Hepatic stellate cell (primary cell): Measurements from ENCODE around the gene WDR4.
A peak's percentile ranks its signal among the peaks of the same experiment; 100 is the strongest.
"Not testable (repeated sequence)": the region's sequence is repeated elsewhere in the genome, so short reads cannot be mapped to it uniquely, and the experiment has no call there.

Experiments
- DNase-seq: peaks from one replicate; pipeline ENCODE4 v3.0.0; 2011; ENCODE audit warnings: low spot score

WDR4 gene

DNA sequence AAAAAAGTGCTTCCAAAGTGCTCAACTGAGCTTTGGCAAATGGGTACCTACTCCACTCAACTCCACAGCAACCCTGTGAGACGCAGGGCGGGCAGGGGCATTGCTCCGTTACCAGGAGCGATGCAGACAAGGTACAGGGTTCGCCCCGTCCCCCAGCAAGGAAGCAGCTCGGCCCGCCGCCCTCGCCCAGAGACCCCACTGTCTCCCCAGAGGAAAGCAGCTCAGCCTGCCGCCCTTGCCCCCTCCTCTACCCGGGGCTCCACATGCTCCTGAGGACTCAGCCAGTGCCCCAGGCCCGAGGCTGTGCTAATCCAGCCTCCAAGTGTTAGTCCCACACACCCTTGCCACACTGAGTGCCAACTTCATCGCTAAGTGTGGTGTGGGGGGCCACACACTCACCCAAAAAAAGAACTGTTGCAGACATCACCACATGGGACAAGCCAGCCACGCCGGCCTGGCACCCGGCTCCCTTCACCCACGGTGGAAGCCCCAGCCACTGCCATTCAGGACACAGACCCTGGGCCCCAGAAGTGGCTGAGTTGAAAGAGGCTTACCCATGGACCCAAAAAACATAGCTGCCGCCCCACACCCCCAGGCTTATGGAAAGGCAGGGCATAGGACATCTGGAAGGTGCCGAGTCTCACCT, 26.3 kb downstream of the WDR4 start:
- DNase-seq = no peak

DNA sequence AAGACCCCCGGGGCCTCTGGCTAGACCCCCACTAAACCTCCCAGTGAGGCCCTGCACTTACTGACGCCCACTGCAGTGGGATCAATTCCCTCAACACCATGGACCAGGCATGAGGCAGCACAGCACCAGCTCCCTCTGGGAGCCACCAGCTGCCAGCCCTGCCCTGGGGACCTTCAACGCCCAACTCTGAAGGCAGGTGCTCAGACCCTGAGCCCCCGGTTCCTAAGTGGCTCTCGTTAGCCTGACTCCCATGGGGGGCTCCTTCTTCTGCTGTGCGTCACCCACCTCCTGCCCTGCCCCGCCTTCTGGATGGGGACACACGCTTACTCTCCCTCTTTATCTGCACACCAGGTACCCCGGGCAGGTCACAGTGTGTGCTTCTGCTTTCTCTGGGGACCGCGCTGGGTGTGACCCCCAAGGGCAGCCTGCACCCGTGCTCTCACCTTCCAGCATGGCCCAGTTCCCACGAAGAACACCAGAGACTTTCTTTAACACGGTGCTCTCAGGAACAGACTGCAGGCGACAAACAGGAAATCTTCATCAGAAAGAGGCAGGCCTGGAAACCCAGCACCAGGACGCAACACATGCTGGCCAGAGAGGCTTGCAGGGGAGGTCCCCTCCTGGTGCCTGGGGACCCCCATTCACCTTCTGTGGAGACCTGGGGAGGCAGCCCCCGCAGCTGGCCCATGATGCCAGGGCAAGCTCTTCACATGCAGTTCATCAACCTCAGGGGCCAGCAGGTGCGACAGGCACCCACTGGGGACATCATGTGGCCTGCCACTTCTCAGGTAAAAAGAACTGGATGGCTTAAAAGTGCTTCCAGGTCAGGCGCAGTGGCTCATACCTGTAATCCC, 27.3 kb downstream of the WDR4 start:
- no peak for DNase-seq

DNA sequence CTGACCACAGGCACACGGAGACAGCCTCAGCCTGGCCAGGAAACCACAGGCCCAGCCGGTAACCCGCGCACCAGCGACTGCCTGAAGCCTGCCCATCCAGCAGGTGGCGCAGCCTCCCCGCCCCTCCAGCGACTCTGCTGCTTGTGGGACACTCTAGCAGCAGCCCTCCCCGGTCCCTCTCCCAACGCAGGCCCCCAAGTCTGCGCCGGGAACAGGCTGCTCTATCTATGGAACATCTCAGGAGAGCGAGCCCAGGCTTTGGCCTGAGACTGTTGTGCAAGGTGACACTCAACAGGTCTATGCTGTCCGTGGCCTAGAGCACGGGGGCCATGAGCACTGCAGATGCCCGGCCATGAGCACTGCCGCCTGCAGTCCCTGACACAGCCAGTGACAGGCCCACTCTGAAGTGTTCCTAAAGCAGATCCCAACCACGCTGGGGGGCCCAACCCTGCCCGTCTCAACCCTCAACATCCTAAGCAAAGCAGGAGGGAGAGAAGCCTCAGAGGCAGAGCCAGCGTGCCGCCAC, 28.4 kb downstream of the WDR4 start:
- DNase-seq = peak; percentile 30

DNA sequence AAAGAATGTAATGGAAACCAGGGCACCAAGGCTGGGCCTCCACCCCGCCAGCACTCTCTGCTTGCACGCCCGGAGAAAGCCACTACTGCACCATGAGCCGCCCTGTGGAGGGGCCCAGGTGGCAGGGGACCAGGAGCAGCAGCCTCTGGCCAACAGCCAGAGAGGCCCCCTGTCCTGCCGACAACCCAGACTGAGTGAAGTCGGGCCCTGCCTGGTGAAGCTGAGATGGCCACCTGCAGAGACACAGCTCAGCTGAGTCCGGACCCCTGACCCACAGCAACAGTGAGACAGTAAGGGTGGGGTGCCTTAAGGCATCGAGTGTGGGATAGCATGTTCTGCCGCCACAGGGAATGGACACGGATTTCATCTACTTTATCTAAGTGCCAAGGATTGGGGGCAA, 28.9 kb downstream of the WDR4 start:
- DNase-seq = no peak

DNA sequence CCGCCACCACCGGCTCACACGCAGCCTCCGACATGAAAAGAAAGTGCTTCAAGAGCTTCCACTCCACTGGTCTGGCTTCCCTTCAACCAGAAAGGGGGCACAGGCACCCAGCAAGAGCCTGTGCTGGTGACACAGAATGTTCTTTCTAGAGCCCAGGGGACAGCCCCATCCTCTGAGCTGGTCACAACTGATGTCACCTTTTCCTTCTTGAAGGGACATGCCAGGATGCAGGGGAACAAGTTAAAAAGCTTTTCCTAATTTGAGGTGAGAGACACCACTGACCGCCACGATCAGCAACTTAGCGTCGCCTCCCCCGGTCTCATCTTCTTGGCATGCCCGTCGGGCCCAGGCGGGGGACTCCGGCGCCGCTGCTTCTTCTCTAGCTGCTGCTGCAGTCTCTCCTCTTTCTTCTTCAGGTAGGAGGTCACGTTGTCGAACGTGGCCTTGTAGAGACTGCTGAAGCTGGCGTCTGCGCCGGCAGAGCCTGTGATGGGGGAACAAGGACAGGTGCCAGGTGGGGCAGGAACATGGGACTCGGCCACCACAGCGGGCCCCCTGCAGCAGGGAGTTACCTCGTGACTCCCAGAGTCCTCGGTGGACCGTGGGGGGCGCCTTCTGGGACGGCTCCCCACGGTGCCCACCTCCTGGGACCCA, 29.5 kb downstream of the WDR4 start:
- no peak for DNase-seq

DNA sequence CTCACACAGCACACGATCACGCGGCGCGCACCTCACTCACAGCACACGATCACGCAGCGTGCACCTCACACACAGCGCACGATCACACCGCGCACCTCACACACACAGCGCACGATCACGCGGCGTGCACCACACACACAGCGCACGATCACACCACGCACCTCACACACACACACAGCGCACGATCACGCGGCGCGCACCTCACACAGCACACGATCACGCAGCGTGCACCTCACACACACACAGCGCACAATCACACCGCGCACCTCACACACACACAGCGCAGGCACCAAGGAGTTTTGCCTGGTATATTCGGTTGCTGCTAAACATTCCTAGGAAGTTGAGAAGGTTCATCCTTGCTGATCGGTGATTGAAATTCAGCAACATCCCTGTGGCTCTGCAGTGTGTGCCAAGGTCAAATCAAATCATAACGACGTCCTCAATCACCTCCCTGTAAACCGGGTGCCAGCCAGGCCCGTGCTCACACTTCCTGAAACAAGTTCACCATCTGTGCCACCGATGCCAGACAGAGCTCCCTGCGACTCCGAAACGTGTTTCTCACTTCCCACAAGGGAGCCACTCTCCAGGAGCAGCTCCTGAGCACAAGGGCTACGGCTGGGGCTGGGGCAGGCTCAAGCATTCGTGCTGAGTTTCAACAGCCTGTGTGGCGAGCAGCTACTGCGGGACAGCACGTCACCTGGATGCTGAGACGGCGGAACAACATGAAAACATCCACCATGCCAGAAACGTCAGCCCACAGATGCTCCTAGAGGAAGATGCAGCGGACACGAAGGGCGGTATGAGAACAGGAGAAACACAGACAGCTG, 30.2 kb downstream of the WDR4 start:
- DNase-seq = no peak

DNA sequence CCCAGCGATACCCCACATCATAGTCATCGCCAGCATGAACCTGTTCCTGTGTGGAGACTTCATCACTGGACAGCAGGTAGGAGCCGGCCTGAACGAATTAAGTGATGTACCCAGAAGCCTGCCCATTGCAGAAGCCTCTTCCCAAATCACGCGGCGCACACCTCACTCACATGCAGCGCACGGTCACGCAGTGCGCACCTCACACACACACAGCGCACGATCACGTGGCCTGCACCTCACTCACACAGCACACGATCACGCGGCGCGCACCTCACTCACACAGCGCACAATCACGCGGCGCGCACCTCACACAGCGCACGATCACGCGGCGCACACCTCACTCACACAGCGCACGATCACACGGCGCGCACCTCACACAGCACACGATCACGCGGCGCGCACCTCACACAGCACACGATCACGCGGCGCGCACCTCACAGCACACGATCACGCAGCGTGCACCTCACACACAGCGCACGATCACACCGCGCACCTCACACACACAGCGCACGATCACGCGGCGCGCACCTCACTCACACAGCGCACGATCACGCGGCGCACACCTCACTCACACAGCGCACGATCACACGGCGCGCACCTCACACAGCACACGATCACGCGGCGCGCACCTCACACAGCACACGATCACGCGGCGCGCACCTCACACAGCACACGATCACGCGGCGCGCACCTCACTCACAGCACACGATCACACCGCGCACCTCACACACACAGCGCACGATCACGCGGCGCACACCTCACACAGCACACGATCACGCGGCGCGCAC, 31.0 kb downstream of the WDR4 start:
- DNase-seq = not testable (repeated sequence)

DNA sequence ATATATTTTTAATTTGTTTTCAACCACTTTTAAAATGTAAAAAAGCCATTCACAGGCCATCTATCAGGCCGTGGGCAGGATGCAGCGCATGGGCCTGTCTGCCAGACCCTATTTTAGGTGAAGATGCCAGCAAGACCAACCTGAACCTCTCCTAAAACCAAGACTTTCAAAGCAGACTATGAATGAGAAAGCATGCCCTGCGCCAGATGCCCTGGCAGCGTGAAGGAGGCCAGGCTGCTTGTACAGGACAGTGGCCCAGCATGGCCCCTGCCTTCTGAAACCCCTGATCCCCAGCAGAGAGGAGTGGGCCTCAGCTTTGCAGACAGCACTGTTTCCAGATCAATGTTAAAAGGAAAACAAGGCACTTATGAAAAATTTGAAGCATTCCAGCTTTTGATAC, 31.6 kb downstream of the WDR4 start:
- DNase-seq = no peak

DNA sequence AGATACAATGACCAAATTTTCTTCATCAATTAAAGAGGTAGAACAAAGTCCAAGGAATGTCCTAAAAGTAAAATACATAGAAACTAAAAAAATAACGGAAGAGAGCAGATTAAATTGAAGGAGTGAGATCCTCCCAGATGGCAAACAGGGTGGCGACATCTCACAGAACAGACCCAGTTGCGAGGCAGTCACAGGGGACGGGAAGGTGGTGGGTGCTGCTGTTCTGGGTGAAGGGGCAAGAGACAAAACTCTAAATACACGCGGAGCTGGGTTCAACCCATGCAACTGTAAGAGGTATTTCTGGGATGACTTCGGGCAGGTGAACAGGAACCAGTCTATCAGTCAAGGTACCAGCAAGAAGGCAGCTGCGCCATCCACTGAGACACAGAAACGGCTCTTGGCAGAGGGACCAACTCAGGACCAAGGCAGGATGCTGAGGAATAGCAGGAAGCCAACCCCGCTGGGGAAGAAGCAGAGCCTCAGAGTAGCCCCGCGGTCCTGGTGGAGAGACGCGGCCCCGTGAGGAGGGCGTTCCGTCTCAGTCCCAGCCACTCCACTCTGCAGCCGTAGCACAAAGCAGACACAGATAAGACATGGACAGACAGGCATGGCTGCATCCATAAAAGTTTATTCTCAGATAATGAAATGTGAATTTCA, 32.2 kb downstream of the WDR4 start:
- no peak for DNase-seq

DNA sequence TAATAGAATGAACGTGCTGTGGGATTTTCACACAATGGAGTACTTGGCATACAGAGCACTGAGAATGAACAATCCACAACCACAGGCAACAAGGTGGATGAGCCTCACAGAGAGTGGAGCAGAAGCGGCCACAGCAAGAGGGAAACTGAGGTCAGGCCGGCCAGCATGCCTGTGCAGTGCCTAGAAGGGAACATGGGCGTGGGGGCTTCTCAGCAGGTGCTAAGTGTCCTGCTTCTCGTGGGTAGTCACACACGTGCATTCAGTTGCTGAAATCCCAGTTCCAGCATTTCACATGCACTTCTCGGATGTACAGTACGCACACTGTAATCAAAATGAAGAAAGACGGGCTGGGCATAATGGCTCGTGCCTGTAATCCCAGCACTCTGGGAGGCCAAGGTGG, 33.1 kb downstream of the WDR4 start:
- no peak for DNase-seq

DNA sequence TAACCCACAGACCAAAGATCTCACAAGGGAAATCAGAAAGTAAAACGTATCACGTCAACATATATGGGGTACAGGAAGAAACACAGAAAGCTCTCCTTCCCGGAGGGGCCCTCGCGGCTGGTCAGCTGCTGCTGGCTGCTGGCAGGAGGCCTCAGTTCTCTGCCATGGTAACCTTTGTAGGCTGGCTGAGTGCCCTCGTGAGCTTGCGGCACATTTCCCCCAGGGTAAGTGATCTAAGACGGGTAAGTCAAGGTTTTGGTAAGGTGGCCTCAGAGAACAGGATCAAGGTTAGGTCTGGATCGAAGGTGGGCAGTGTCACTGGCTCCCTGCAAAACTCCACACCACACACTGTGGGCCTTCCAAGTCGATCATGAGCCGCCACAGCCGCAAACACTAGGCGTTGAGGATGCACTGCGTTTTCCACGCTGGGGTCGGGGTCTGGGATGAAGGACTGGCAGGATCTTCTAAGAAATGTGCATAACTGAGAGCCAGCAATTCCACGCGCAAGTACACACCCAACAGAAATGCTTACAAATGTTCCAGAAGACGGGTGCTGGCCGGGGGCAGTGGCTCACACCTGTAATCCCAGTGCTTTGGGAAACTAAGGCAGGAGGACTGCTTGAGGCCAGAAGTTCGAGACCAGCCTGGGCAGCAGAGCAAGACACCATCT, 33.9 kb downstream of the WDR4 start:
- no peak for DNase-seq

DNA sequence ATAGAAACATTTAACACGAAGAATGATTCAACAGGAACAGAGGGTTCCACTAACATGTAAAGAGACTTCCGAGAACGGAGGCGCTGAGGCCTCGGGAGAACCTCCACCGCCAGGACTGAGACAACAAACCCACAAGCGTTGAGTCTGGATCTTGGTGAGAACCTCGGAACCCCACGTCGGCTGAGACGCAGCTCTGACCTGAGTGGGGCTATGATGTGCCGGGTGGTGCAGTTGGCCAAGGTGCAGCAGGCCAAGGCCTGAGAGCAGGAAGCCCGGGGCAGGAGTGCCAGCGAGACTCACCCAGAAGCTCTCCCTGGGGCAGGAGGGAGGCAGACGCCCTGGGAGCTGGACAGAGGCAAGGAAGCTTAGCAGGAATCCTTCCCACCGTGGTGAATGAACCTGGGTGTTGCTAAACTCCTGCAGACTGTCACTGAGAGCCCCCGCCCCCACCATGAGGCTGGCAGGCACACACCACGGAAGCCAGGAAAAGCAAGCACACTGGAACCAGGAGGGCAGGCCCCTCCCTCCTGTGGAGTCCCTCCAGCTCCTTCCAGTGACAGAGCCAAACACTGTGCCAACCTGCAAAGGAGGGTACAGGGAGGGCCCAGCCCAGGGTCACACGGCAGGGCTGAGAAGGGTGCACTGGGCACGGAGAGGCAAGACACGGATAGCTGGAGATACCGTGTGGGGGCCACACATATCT, 34.8 kb downstream of the WDR4 start:
- no peak for DNase-seq

DNA sequence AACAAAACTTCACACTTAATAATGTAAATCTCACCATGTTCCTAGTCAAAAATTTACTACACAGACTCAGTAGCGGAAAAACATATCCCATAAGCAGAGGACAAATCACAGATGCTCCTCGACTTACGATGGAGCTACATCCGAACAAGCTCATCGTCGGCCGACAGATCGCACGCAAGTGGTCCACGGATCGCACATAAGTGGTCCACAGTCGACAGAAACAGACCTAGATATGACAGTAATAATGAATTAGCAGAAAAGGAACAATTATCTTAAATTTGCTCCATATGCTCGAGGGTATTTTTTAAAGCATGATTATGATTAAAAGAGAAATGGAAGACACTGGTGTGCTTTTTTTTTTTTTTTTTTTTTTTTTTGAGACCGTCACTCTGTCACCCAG, 36.3 kb downstream of the WDR4 start:
- no peak for DNase-seq

DNA sequence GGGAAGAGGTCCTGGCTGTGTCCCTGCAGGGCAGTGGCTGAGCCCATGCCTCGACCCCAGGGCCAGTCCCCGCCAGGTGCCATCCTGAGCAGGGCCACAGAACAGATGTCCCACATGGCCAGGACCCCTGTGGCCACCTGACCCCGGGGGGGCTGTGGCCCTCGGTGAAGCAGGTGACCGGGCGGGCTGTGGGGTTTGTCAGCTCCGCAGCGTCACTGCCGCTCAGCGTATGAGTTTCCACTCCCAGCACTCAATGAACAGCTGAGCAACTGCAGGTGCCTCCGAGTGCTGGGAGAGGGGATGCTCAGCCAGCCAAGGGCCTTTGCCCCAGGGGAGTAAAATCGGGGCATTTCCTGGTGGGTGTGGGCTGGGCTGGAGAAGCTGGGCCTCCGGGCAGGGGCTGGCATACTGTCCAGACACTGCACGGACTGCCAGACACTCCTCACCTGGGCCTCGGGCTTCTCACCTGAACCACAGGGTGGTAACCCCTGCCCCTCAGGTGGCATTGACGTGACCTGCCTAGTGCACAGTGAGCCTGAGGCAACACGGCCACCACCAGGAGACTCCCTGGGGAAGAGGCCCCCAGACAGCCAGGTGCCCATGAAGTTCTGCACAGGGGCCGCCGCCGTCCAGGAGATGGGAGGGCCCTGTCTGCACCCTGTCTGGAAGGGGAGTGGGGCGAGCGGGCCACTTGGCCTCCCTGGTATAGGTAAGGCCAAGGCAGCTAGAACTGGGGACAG, 37.3 kb downstream of the WDR4 start:
- not testable (repeated sequence) for DNase-seq

DNA sequence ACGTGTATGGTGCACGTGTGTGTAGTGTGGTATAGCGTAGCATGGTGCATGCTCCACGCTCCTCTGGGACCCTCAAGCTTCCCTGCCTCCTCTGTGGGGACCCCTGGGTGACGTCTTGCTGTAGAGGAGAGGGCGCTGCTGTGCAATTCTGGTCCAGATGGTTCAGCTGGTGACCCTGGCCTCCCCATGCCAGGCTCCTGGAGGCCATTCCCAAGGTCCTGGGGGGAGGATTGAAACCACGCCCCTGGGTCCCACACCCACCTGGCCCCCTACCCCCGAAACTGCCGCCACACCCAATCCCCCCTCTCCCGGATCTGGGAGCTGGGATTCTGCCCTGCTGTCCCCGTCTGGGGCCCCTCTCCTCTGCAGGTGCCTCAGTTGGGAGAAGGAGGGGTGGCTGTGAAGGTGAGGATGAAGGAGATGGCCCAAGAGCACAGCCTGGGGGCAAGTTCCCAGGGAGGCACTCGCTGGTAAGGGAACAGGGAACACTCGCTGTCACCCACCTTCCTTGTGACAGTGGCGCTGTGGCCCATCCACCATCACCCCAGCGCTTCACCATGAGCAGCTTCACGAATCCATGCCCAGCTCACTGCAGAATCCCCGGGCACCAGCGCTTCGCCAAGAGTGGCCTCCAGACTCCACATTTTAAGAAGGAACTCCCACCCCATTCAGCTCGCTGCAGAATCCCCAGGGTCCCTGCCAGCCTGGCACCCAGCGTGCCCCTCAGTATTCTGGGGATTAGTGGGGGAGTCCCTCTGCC, 38.0 kb downstream of the WDR4 start:
- DNase-seq = no peak

DNA sequence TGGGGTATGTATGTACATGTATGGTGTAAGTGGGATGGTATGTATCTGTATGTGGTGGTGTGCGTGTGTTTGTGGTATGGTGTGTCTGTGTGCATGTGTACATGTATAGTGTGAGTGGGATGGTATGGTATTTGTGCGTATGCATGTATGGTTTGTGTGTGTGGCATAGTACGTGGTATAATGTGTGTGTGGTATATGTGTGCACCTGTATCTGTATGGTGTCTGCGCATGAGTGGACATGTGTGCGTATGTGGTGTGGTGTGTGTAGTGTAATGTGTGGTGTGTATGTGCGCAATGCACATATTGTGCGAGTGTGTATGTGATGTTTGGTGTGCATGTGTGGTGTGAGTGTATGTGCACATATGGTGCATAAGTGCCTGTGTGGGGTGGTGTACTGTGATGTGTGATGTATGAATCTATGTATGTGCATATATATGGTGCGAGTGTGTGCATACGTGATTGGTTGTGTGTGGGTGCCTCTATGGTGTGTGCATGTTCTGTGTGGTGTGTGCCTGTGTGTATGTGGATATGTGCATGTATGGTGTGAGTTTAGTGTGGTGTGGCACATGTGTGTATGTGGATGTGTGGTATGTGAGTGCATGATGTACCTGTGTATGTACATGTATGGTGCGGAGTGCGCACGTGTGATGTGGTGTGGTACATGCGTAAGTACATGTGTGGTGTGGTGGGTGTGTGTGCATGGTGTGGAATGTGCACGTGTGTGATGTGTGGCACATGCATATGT, 38.8 kb downstream of the WDR4 start:
- no peak for DNase-seq
